ENCODE results near the gene CKLF.

DNA sequence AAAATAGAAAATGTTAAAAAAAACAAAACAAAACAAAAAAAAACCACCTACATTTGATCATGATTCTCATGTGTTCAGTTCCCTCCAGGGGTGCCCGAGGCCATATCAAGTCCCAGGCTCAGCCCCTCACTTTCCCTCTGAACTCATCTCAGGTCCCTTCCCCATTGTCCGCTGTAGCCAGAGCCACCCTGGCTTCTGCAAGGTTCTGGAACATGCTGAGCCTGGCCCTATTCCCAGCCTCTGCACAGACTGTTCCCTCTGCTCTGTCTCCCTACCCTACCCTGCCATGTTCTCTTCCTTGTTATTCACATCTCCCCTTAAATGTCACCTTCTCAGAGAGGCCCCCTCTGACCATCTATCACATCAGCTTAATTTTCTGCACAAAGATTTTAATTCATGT lies 49.3 kb upstream of the CKLF start:
- no peak for TF ChIP-seq POLR2A (IDR thresholded peaks at IDR 0.05; ENCODE audit: low read depth, low read length)
- TF ChIP-seq POLR2AphosphoS5 (IDR thresholded peaks at IDR 0.05; ENCODE audit: low read depth, low read length): no peak
- no peak for TF ChIP-seq PAX5 (IDR thresholded peaks at IDR 0.05; ENCODE audit: insufficient read depth, low read length, severe bottlenecking)
- no peak for TF ChIP-seq TAF1 (IDR thresholded peaks at IDR 0.05; ENCODE audit: low read depth, low read length)
- TF ChIP-seq POU2F2 (IDR thresholded peaks at IDR 0.05; ENCODE audit: low read depth, low read length): no peak
- TF ChIP-seq SPI1 (IDR thresholded peaks at IDR 0.05; ENCODE audit: low read depth, low read length): no peak
